ENCODE data around the gene HNRNPAB.
A peak's percentile ranks its signal among the peaks of the same experiment; 100 is the strongest.
"Not testable (repeated sequence)": the region's sequence is repeated elsewhere in the genome, so short reads cannot be mapped to it uniquely, and the experiment has no call there.

Gene HNRNPAB

DNA sequence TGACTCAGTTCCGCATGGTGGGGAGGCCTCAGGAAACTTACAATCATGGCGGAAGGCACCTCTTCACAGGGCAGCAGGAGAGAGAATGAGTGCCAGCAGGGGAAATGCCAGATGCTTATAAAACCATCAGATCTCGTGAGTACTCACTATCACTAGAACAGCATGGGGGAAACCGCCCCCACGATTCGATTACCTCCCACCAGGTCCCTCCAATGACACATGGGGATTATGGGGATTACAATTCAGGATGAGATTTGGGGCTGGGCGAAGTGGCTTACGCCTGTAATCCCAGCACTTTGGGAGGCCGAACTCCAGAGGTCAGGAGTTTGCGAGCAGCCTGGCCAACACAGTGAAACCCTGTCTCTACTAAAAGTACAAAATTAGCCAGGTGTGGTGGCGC, 6.2 kb upstream of the HNRNPAB start:
- not testable (repeated sequence) for DNase-seq

DNA sequence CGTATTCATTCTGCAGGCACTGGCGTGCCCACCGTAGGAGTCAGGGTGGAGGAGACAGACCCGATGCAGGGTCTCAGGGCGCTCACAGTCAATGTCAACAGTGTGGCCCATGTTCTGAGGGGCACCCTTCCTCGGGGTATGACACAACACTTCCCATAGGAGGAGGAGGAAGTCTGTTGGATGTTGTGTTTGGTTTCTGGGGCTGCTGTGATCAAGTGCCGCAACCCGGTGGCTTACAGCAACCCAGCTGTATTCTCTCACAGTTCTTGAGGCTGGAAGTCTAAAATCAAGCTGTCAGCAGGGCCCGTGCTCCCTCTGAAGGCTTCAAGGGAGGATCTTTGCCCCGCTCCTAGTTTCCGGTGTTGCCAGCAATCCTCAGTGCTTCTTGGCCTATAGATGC, 5.6 kb upstream of the HNRNPAB start:
- no peak for DNase-seq

DNA sequence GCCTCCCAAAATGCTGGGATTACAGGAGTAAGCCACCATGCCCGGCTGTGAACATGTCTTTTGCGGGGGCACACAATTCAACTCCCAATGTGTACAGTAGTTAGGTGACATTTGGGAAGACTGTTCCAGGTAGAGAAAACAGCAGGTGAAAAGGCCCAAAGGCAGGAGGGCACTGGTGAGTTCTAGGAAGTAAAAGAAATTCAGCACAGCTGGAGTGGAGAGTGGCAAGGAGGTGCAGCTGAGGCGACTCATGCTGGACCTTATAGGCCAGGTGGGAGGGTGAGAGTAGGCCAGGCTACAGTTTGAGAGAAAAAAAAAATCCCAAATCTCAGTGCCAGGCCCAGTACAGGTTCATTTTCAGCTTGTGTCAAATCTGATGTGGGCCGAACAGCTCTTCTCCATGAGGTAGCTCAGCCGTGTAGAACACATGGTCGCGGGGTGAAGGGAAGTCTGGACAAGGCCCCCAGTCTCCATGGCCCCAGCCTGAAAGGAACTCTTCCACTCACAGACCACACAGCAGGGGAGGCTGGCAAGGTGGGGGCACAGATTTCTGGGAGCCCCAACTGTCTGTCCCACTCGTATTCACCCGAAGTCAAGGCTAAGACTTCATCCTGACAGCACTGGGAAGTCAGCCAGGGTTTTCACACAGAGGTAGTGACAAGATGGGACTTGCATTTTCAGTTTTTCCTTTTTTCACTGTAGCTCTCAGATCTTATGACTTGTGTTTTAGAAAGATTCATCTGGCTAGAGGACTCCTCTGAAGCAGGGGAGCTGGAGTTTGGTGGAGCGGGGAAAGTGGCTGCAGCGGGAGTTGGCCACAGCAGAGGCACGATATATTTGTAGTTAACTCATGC, 4.5 kb upstream of the HNRNPAB start:
- DNase-seq: no peak

DNA sequence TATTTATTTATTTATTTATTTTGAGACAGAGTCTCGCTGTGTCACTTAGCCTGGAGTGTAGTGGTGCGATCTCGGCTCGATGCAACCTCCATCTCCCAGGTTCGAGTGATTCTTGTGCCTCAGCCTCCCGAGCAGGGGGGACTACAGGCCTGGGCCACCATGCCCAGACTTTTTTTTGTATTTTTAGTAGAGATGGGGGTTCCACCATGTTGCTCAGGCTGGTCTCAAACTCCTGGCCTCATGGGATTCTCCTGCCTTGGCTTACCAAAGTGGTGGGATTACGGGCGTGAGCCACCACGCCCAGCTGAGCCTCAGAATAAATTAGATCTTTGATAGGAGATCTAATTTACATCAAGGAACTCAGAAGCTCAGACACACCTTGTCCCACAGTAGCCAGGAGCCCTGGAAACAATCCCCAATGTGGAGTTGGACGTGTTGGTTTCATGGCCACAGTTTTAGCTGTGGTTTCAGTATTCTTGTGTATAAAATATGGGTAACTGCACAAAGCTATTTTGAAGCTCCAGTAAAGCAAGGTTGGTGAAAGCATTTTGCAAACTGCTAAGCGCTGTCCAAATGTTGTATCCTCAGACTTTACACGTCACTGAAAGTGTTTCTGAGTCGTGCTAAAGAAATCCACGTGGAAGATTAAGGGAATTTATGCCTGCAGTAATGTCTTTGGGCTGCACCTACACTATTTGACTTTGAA, 3.0 kb upstream of the HNRNPAB start:
- no peak for DNase-seq

DNA sequence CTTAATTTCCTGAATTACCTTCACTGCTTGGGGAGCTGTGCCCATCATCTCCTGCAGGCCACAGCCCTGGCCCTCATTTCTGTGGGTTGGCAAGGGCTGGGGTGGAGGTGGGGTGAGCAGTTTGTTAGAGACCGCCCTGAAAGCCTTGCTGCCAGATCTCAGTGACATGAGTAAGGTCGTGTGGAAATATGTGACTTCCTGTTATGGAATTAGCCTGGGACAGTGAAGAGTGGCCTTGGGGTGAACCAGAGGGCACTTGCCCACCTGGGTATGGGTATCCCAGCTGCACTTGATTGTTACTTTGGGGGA, 2.5 kb upstream of the HNRNPAB start:
- no peak for DNase-seq

DNA sequence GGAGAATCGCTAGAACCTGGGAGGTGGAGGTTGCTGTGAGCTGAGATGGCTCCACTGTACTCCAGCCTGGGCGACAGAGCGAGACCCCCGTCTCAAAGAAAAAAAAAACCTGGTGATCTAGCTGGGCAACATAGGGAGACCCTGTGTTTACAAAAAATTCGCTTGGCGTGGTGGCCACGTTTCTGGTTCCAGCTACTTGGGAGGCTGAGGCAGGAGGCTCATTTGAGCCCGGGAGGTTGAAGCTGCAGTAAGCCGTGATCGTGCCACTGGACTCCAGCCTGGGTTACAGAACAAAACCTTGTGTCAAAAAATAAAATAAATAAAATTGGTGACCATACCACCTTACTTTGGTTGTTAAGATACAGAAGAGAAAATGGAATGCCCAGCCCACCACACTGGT, 1.8 kb upstream of the HNRNPAB start:
- DNase-seq: no peak

DNA sequence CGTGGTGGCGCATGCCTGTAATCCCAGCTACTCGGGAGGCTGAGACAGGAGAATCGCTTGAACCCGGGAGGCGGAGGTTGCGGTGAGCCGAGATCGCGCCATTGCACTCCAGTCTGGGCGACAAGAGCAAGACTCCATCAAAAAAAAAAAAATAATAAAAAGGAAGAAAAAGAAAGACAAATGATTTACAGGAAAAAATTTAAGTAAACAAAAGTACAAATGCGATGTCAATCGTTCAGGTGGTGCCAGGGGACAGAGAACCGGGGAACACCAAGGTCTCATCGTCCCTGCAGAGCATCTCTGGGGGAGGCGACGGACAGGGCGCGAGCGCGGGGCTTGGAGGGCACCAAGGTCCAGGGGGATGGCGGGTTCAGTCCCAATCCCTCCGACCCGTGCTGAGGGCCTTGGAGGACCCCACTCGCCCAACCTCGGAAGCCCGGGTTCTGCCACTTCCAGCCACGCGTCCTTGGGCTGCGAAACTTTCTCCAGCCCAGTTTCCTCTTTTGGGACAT, 607 bp upstream of the HNRNPAB start:
- DNase-seq: no peak

DNA sequence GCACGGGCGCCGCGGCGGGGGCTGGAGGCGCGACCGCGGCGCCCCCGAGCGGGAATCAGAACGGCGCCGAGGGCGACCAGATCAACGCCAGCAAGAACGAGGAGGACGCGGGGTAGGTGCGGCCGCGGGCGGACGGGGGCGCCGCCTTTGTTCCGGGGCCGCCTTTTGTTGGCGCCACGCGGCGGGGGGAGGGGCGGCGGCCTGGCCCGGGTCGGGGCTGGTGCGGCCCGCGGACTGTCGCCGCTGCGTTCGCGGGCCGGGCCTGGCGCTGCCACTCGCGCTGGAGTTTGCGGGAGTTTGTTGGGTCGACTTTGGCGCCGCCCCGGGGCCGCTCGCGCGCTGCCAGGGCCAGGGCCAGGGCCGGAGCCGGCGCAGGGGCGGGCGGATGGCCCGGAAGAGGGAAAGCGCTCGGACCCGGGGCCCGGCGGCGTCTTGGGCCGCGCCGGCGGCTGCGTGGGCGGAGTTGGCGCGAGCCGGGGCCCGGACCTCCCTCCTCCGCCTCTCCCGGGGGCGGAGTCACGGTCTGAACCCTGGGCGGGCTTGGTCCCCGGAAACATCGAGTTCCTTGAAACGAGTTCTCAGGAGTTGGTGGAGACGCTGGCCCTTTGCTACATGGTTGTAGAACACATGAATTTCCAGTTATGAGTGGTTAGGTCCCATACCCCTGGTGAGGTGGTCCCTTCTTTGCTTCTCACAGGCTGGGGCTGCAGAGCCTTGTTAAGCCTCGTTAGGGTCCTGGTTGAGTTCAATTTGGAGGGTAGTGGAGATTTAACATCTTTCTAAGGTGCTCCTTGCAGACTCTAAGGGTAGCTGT, 809 bp downstream of the HNRNPAB start:
- peak; percentile 72 for DNase-seq

DNA sequence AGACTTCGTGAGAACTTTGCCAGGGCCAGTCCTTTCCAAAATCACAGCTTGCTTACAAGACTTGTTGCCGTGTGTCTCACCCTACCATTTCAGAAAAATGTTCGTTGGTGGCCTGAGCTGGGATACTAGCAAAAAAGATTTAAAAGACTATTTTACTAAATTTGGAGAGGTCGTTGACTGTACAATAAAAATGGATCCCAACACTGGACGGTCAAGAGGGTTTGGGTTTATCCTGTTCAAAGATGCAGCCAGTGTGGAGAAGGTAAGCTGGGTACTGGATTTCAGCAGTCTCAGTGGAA, 1.4 kb downstream of the HNRNPAB start:
- DNase-seq: no peak

DNA sequence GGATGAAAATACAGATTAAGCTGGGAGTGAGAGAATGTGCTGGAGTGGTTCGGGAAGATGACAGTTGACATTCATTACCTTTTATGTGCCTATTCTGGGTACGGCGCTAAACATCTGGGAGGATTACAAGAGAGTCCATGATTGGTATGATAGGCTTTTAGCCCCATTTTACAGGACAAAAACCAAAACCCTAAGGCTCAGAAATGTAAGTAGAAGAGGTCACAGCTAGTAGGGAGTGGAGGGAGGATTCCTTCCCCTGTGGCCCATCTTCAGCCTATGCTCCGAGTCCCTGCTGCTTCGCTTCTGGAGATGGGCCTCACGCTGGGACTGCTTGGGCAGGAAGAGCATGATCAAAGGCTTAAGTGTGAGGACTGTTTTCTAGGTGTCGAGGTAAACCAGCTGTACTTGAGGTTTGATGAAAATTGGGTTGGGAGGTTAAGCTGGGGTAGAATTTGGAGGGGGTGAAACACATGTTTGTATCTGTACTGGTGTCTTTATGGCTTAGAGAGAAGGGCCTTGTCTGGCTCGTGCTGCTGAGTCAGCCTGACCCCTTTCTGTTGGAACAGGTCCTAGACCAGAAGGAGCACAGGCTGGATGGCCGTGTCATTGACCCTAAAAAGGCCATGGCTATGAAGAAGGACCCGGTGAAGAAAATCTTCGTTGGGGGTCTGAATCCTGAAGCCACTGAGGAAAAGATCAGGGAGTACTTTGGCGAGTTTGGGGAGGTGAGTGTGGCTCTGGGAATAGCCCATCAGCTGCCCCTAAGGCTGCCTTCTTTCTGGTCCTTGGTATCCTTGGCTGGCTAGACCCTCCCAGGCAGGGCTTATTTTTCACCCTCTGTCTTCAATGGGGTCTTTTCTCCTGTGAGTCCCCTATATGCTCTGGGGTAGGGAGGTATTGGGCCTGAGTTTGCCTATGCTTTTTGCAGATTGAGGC, 2.1 kb downstream of the HNRNPAB start:
- peak; percentile 32 for DNase-seq

DNA sequence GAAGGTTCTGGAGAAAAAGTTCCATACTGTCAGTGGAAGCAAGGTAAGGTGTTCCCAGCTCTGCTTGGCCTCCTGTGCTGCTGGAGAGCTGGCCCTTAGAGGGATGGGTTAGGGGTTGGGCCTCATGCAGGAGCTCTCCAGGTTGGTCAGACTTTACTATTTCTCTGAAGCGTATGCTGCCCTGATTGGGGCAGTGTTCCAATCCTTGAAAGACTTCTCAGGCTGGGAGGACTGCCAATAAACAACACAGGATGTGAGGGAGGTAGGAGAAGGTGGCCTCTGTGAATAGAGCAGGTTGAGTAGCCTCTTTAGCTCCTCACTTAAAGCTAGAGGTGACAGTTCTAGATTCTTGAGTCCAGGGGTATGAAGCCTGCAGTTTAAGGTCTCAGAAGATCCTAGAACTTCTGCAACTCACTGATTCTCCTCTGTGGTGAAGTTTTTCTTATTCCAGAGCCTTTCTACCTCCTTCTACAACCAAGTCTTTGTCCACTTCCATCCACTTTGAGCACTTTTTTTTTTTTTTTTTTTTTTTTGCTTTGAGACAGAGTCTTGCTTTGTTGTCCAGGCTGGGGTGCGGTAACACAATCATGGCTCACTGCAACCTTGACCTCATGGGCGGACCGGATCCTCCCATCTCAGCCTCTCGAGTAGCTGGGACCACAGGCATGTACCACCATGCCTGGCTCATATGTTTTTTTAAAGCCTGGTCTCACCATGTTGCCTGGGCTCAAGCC, 3.0 kb downstream of the HNRNPAB start:
- DNase-seq: no peak

DNA sequence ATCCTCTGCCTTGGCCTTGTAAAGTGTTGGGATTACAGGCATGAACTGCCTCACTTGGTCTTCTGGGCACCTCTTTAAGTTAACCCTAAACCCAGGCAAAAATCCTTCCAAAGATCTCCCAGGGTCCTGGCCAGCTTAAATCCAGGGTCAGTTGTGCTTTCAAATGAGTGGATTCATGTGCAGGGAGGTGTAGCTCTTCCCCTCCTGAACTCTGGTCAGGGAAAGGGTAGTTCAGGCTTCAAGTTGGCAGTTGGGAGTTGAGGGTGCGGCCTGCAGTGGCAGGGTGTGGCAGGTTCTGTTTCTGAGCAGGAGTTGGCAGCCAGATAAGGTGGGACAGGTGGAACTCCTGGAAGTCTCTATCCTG, 3.6 kb downstream of the HNRNPAB start:
- no peak for DNase-seq

DNA sequence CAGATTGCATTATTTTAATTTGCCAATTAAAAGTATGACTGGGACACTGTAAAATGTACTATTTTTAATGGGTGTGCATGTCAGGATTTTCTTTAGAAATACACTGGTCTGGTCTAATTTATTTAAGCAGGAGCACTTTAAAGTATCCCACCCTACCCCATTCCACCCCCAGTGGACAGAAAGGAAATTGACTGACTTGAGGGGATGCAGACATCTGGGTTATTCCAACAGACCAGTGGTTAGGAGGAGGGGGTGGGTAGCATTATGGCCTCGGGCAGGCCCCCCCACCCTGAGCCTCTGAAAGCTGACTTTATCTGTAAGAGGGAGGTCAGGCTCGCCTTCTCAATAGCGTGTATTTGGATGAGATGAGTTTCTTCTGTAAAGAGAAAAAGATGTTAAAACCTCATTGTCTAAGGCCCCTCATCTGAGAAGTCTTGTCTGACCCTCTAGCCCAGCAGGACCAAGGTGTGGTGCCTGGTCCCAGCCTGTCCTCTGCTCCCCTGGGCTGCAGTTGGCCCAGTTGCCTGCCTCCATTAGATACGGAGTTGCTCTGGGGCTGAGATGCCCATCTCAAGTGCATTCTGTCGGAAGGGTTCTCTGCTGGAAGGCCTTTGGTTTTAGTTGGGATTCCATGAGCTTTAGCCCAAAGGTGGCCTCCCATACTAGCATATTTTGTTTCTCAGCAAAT, 4.4 kb downstream of the HNRNPAB start:
- no peak for DNase-seq

DNA sequence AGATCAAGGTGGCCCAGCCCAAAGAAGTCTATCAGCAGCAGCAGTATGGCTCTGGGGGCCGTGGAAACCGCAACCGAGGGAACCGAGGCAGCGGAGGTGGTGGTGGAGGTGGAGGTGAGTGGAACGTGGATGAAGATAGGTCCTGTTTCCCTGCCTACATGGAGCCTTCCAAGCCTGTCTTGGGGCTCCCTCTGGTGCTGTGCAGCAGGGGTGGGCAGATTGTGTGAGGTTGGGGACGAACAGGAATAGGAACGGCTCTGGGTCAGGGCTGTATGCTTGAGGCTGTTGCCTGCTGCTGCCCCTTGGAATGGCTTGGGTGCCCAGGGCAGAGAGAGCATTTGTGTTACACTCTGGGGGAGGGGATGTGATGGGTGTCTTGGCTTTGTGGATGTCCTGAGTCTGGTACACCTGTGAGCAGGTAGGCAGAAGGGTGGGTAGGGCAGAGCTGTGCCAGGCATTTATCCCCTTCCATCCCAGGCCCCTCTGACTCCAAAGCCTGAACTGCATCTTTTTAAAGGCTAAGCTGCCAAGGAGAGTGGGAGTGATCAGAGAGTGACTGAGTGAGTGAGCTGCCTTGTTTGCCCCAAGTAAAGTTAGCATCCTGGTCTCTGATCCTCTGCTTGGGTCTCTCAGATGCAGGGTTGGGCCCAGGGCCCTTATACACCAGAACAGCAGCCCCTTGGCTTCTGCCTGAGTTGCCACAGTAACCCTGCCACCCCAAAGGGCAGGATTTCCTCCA, 5.2 kb downstream of the HNRNPAB start:
- no peak for DNase-seq

DNA sequence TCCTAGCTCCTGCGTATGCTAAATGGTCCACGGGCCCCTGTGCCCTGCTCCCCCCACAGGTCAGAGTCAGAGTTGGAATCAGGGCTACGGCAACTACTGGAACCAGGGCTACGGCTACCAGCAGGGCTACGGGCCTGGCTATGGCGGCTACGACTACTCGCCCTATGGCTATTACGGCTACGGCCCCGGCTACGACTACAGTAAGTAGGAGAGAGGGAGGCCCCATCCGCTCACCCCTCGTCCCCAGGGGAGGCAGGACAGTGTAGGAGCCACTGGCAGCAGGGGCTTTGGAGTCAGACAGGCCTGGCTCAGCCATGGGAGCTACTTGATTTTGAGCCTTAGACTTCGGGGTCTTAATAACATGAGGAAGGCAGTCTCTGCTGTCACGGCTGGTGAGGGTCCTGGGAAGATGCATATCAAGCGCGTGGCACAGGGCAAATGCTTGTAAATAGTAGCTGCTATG, 5.8 kb downstream of the HNRNPAB start:
- DNase-seq: no peak

DNA sequence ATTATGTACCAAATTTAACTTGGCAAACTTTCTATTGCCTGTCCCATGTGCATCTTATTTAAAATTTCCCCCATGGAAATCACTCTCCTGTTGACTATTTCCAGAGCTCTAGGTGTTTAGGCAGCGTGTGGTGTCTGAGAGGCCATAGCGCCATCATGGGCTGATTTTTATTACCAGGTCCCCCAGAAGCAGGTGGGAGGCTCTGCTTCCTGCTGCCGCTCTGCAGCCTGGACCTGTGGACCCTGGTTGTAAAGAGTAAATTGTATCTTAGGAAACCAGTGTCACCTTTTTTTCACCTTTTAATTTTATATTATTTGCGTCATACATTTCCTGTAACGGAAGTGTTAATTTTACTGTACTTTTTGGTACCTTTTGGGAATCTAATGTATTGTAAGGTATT, 6.4 kb downstream of the HNRNPAB start:
- no peak for DNase-seq

DNA sequence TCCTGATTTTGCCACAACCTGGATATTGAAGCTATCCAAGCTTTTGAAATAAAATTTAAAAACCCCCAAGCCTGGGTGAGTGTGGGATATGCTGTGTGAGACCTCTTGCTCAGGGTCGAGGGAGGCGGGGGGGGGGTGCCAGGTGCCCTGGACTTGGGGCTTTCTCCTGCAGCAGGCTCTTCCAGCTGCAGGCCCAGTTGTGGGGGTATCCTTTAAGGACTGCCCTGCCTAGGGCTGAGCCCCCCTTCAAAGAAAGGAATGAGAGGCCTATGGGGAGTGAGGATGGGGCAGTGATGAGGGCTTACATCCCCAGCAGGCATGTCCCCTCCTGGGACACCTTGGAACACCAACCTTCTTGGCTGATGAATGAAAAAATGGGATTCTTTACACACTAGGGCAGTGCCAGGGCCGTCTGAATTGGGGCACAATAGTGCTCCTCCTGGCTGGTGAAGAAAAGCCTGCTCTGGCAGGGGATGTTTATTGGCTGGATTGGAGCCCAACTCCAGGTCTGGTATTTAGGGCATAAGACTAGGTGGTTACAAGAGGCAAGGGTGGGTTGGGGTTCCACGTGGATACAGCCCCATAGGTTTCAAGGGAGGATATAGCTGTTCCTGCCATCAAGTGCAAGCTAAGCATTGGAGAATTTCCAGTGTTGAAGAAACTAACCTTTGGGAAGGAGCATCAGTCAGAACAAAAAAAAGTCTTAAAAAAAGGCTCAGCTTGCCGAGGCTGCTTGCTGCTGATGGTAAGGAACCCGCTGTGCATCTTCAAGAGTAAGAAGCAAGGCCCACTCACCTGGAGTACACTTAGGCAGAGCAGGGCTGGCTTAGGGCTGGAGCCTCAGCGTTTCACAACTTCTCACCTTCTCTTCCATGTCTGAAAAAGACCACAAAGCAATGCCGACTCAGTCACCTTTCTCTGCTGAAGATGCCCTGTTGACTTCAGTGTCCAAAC, 7.0 kb downstream of the HNRNPAB start:
- no peak for DNase-seq

DNA sequence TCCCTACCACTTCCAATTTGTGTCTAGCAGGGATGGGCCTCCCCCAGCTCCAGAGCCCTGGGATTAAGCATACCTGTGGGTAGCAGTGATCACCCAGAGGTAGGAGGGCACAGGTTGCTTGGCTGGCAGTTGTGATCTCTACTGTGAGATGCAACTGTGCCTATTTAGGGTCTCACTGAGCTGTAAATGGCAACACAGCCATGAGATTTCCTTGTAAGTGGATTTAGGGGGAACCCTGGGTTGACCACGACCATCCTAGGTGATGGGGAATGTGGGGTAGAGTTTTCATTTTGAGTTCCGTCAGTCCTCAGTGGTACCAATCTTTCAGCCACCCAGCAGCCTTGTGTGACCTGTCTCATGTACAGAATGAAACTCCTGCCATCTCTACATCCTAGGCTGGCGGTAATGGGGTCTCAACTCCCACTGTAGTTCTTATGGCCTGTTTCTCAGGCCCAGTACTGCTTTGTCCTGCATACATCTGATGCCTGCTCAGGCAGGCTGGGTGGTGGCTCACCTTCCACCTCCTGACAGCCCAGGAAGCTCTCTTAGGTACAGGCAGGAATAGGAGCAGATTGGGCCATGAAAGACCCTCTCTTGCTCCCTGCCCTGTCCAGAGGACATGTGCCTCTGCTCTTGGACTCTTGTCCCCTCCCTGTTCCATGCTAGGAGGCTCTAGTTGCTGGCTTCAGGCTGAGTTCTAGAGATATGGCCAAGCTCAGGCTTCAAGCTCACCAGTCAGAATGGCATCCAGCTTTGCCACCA, 8.1 kb downstream of the HNRNPAB start:
- no peak for DNase-seq
